CMK (cell line): ENCODE measurements around the gene CDCA4.

ENCODE experiments used
- DNase-seq: peaks from one replicate; pipeline ENCODE4 v3.0.0-alpha.2; 2010; ENCODE audit warnings: low read depth

Gene CDCA4

GRCh38 chr14:104975481-104976197 is 45.2 kb downstream of the CDCA4 start:
- DNase-seq = no peak

- DNase-seq = no peak
These were observed 46.1 kb downstream of the CDCA4 start for GRCh38 chr14:104974665-104975390.

- DNase-seq = no peak
These were observed 46.7 kb downstream of the CDCA4 start for GRCh38 chr14:104974146-104974541.

GRCh38 chr14:104973385-104974145 is 47.3 kb downstream of the CDCA4 start:
- DNase-seq = no peak

DNA sequence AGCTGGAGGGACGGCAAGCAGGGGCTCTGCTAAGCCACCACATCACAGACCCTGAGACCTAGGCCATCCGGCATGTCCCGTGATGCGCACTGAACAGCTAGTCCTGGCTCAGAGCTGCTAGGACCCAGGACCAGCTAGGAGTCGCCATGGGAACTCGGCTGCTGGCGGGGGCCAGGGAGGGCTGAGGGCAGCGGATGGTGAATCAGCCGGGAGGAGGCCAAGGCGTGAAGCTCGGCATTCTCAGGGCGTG is 47.8 kb downstream of the CDCA4 start:
- no peak for DNase-seq

DNA sequence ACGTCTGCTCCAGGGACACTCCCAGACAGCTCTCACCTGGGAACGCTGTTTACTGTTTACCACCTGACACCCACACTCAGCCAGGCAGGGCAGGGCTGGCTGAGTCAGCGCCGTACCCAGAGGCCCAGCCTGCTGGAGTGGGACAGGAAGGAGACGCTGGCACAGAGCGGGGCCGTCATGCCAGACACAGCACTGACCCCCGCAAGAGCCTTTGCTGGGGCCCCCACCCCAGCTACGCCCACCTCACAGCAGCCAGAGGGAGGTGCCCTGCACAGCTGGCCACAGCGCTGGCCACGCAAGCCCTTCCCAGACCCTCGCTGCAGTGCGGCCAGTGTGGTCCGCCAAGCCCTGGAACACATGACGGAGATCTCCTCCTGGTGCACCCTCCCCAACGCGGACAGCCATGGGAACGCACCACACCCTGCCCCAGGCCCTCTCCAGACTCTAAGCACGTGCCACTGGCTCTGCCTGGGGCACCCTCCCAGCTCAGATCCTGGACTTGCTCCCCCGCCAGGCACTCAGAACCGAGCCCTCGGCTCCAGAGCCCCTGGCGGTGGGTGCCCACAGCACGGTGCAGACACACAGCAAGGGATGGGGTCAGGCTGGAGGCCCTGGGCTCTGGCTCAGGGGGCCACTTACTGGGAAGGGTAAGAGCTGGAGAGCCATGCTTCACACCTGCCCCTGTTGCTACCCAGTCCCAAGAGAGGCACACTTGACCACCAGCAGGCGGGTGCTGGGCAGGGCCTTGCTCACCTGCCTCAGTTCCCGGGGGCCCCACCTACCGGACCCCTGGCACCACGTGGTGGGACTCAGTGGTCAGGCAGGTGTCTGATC is 48.4 kb downstream of the CDCA4 start:
- DNase-seq = no peak

- DNase-seq = no peak
These were observed 49.2 kb downstream of the CDCA4 start for GRCh38 chr14:104971447-104972240.

DNA sequence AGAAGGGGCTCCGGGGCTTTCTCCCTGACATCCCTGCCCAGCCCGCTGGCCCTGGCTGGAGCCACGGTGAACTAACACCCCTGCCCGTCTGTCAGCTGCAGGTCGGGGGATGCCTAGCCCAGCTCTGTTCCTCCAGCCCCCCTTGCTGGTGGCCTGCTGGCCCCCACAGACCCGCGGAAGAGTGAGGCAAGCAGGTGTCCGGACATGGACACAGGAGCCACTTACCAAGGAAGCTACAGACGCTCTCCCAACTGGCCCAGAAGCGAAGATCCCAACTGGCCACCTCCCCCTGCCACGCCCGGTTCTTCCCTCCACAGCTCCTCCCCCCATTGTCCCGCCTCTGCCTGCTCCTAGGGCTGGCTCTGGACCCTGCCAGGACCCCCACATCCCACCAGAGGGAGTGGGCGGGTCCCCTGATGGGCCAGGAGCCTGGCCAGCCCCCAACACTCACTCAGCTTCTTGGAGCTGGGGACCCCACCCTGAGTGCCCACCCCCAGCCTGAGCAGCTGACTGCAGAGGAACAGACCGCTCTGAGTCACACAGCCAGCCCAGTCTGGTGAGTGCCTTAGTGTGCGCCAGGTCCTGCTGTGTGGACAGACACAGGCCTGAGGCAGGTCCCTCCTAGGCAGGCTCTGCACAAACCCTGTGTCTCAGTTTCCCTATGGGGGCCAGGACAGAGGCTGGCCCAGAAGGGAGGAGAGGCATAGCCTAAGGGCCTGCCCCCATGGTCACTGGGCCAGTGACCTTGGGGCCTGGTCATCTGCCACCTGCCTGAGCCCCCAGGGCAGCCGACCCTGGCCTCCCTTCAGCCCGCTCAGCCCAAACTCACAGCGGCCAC is 50.4 kb downstream of the CDCA4 start:
- no peak for DNase-seq

- no peak for DNase-seq
These were observed 51.1 kb downstream of the CDCA4 start for GRCh38 chr14:104969741-104970230.

- DNase-seq = no peak
These were observed 52.1 kb downstream of the CDCA4 start for GRCh38 chr14:104968541-104969401.

DNA sequence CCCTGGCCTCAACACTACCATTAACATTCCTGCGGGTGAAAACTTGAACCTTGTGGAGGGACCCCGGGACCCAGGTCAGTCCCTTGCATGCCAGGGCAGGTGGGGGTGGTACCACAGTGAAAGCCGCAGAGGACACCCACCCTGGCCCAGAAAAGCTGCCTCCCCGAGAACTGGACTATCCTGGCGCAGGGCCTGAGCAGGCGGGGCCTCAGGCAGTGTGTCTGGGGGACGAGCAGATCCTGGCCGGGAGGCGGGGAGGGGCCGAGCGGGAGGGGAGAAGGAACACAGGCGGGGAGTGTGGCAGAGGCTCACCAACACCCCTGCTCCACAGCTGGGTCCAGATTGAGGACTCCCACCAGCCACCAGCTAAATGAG is 52.7 kb downstream of the CDCA4 start:
- DNase-seq = no peak

DNA sequence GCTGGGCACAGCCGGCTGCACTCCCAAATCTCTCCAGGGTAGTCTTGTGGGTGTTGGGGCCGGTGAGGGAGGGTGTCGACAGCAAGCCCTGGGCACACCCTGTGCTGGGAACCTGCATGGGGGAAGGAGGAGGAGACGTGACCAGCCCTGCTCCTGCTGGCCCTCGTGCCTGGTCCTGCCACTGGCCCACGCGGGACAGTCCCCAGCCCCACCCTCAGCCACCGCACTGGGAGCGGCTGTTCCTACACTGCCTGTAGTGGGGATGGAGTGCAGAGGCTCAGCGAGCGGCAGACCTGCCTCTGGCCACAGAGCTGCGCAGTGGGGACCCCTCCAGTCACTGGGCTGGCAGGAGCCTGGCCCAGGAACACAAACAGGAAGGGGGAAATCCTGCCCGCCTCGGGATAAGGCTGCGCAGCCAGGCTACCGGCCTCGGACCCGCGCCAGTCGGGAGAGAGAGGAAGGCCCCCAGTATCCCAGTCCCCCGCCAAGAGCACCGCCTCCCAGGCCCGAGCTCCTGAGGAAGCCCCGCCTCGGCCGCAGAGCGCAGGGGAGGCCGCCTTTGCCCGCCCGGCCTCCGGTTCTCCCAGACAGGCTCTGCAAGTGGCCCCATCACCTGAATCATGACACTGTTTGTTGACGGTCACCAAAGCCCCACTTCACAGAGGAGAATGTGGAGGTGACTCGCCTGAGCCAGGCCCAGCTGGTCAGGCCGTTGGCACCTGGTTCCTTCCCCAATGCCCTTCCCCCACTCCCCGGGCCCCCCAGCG is 53.3 kb downstream of the CDCA4 start:
- DNase-seq = no peak

DNA sequence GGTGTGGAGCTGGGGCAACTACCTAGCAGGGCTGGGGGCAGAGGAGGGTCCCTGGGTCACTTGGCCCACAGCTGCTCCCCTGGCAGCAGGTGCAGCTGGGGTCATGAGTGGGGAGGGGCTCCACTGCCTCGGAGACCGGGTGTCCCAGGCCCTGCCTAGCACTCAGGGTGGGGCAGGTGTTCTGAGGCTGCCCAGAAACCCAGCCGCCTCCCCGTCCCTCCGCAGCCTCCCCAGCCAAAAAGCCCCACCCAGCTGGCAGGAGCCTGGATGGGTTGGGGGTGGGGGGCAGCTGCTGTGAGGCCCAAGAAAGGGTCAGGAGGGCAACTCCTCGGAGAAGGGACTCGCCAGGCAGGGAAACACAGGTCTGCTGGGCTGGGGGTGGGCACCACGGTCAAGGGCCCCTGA is 53.9 kb downstream of the CDCA4 start:
- no peak for DNase-seq

- DNase-seq = no peak
These were observed 54.5 kb downstream of the CDCA4 start for GRCh38 chr14:104966261-104966865.

GRCh38 chr14:104965561-104966231 is 55.2 kb downstream of the CDCA4 start:
- no peak for DNase-seq

- DNase-seq = no peak
These were observed 56.3 kb downstream of the CDCA4 start for GRCh38 chr14:104964546-104964945.
